ENCODE results near the gene ZNF91.
"Not testable (repeated sequence)": the region's sequence is repeated elsewhere in the genome, so short reads cannot be mapped to it uniquely, and the experiment has no call there.

The ZNF91 gene

DNA sequence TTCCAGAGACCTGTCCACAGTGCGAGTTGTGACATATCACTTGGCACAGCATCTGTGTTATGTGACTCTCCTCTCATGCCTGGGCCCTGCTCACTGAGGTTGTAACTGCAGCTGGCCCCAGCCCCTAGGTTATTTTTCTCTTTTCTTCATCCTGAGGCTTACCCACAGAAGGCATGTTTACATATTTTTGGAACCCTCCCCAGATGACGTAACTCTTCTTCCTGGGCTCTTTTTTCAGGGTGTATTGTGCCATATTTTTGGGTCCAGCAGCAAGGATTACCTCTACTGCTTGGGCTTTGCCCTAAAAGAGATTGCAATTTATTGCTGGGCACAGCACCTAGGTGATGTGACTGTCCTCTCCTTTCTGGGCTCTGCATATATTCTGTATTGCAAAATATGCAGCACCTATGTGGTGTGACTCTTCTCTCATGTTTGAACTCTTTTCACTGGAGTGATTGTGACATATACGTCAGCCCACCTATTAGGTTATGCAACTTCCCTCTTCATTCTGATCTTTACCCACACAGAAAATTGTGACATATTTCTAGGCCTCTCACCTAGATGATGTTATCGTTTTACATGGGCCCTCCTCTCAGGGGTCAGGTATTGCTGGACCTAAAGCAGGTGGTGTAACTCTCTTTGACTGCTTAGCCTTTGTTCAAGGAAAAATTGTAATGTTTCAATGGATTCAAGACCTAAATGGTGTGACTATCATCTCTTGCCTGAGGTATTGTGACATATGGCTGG is 80.6 kb downstream of the ZNF91 start:
- no peak for DNase-seq

DNA sequence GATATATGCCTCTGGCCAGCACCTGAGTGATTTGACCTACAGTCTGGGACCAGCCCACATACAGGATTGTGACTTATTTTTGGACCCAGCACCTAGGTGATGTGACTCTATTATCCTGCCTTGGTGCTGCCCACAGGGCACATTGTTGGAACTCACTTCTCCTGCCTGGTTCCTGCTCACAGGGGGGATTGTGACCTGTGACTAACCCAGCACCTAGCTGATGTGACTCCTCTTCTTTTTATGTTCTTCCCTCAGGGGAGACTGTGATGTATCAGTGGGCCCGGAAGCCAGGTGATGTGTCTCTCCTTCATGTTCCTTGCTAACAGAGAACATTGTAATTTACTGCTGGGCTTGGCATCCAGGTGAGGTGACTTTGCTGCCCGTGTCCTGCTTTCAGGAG is 82.1 kb downstream of the ZNF91 start:
- DNase-seq = no peak

DNA sequence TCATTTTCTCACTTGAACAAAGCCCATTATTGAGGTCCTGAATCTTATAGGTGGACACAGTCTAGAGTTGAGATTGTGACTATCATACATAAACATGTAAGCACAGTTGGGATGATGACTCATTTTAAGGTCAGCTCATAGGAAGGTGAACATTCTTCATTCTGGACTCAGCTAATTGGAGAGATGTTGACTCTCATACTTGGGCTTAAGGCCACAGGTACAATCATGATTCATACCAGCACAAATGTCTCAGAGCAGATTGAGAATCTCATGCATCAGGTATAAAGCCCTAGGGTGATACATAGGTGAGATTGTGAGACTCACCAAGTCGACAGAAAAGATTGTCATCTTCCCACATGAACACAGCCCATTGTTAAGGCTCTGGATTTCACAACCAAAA is 82.8 kb downstream of the ZNF91 start:
- DNase-seq = no peak

DNA sequence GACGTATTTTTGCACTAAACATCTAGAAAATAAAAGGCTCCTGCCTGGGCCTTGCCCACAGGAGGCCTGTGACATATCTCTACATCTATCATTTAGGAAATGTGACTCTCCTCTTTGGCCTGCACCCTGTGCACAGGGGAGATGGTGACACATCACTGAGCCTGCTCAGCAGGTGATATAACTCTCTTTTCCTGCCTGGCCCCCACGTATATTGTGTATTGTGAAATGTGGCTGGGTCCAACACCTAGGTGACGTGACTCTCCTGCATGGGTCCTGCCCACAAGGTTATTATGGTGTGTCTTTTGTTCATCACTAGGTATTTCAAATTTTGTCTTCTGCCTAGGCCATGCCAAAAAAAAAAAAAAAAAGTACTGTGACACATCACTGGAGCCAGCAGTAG is 83.7 kb downstream of the ZNF91 start:
- no peak for DNase-seq

DNA sequence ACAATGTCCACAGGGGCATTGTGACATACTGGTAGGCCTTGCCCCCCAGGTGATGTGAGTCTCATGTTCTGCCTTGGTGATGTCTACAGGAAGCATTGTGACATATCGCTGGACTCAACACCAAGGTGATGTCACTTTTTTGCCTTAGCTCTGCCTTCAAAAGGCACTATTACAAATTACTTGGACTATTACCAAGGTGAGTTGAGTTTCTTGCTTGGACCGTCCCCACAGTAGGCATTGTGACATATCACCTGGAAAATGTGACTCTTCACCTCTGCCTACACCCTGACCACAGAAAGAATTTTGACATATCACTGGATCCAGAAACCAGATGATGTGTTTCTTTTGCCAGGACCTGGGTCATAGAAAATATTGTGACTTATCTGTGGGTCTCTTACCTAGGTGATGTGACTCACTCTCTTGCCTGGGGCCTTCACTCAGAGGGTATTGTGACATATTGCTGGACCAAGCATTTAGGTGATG is 84.5 kb downstream of the ZNF91 start:
- DNase-seq = no peak

DNA sequence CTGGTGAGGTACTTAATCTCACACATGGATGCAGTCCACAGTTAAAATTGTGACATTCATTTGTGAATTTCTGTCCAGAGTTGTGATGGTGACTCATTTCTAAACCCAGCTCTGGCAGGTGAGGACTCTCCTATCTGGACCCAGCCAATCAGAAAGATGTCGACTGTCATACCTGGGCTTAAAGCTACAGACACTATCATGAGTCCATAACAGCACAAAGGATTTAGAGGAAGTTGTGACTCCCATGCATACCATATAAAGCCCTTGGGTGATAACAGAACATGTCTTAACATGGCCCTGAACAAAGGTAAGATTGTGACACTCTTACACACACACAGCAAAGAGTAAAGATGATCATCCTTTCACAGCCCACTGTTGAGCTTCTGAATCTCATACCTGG is 85.3 kb downstream of the ZNF91 start:
- no peak for DNase-seq

DNA sequence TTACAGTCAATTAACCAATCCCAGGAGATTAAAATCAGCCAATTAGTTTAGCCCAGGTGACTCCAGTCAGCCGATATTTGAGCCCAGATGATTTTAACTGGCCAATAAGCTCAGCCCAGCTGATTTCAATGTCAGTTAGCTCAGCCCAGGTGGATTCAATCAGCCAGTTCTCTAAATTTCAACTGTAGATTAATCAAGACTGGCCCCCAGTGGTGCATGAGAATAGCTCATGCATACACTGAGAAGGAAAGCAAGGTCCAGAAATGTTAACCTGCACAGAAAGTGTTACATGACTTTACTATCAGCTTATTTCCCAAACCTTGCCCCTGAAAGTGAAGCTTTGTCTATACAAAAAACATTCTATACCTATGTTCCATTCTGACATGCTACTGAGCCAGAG is 89.7 kb downstream of the ZNF91 start:
- no peak for DNase-seq

DNA sequence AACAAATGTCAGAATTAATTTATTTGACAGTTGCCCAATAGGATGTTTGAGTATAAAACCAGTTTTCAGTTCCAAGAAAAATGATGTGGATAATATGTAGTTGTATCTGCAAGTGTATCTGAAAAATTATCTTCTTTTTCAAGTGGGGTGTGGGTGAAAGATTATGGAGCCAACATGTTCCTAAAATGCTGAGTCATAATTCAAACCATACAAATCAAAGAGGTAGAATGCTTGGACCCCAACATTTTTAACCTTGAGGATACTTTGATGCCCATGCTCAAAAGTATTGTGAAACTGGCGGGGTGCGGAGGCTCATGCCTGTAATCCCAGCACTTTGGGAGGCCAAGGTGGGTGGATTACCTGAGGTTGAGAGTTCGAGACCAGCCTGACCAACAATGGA is 91.0 kb downstream of the ZNF91 start:
- no peak for DNase-seq

DNA sequence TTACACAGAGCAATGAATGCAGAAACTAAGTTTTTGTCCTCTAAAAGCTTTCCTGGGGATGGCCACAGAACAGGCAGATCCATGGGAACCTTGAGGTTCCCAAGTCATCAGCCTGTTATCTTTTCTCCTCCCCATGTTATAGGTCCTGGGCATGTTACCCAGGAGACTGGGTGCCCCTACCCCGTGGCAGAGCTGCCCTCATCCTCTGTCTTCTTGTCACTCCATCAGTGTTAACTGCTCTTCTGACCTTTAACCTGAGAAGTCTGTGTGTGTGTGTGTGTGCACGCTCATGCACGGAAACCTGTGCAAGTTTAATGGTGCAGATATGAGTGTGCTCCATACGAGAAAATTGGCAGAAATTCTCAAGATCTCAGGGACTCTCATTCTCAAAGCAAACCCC is 101.1 kb downstream of the ZNF91 start:
- DNase-seq = no peak

DNA sequence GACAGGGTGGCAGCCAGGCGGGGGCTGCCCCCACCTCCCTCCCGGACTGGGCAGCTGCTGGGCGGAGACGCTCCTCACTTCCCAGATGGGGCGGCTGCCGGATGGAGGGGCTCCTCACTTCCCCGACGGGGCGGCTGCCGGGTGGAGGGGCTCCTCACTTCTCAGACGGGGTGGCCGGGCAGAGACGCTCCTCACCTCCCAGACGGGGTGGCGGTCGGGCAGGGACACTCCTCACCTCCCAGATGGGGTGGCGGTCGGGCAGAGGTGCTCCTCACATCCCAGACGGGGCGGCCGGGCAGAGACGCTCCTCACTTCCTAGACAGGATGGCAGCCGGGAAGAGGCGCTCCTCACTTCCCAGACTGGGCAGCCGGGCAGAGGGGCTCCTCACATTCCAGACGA is 105.3 kb downstream of the ZNF91 start:
- not testable (repeated sequence) for DNase-seq
